Spleen (tissue), 7 donors: Measurements from ENCODE around the gene JARID2.

Source experiments
- CTCF ChIP-seq, 11 experiments: fragments of 200-600 bp in 7 of 11; fragments of 450-650 bp in 4 of 11; sonication (generic) in 4 of 11; IDR thresholded peaks in 8 of 11; conservative IDR thresholded peaks in 3 of 11; 1 replicate in 7 of 11; 2 replicates in 4 of 11; pipeline versions ENCODE4 v1.4.0 to v1.8.0; 2016 to 2021; ENCODE audit warnings: antibody characterized with exemption in 11 of 11, inconsistent platforms in 4 of 11, mild to moderate bottlenecking in 1 of 11
- POLR2A ChIP-seq, 3 donors: fragments of 450-650 bp; IDR thresholded peaks; one replicate each; pipeline ENCODE4 v1.5.1; 2017; ENCODE audit warnings: antibody characterized with exemption in 3 of 3, mild to moderate bottlenecking in 1 of 3
- POLR2AphosphoS5 ChIP-seq, 3 donors: sonication (generic); formaldehyde crosslinking; IDR thresholded peaks; one replicate each; pipeline ENCODE4 v1.5.1; 2017; ENCODE audit warnings: antibody characterized with exemption in 3 of 3
- donor health status: DM: no; HTN: no; CAD: no; lungs with moderate emphysema.
- donor health status: DM: no; HTN: no; CAD: no.
- donor health status: DM: no; HTN: no; CAD: no.

DNA sequence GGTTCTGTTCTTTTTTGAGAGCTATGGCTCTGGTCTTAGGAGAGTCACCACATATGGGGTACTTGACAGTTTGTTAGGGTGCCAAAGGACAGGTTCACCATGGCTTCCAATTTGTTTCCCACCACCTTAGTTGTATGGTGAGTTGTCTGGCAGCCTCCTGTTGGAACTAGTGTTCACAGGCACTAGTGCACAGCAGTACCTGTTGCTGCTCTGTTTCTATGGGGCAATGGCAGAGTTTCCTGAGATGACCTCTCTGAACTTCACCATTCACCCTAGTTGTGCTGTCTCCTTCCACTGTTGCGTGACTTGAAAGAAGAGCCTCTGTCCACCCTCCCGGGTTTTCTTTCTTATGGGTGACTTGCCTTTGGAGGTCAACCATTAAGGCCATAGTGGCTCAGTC, 129.1 kb downstream of the JARID2 start:
- no peak for TF ChIP-seq CTCF (IDR thresholded peaks at IDR 0.05 in 8 of 11, conservative IDR thresholded peaks at IDR 0.05 in 3 of 11)
- TF ChIP-seq POLR2A (IDR thresholded peaks at IDR 0.05) = no peak
- no peak for TF ChIP-seq POLR2AphosphoS5 (IDR thresholded peaks at IDR 0.05)
